PC-3 (cell line): ENCODE measurements around the gene MAB21L4.

Source experiments
- EZH2phosphoT487 ChIP-seq: fragments of 300-600 bp; sonication (generic); IDR thresholded peaks from 2 replicates; pipeline ENCODE4 v1.6.1; 2018; ENCODE audit warnings: mild to moderate bottlenecking, antibody characterized with exemption, low read length, borderline replicate concordance
- TF ChIP-seq, protein P1 (sequence below): fragments of 300-600 bp; sonication (generic); conservative IDR thresholded peaks from 2 replicates; pipeline ENCODE4 v1.5.1; 2017; ENCODE audit warnings: antibody characterized with exemption, low read depth, mild to moderate bottlenecking, low read length

DNA sequence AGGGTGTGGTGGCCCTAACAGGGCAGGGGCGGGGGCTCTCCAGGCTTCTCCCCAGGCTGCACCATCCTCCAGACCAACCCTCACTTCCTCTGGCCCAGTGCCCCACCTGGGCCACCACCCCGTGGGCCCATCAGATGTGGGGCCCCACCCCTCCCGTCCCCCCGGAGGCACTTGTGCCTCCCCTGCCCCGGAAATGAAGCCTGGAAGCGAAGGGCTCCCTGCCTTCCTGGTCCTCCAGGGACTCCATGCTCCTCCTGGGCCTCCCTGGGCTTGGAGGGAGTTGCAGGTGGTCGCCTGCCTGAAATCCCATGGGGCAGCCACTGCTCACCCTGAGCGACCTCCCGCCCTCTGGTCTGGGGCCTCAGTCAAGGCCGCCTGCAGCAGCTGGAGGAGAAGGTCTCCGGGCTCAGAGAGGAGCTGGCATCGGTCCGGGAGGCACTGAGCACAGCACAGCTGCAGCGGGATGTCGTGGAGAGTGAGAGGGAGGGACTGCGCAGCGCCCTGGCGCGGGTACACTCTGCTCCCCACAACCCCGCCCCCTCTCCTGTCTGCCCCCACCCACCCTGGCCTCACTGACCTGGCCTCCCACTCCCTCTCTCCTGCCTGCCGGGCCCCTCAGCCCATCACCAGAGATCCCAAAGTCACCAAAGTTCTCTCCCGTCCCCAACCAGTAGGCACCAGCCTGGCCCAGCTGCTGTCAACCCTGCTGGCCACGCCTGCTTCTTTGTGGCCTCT is 38.2 kb upstream of the MAB21L4 start:
- TF ChIP-seq, protein P1, sequence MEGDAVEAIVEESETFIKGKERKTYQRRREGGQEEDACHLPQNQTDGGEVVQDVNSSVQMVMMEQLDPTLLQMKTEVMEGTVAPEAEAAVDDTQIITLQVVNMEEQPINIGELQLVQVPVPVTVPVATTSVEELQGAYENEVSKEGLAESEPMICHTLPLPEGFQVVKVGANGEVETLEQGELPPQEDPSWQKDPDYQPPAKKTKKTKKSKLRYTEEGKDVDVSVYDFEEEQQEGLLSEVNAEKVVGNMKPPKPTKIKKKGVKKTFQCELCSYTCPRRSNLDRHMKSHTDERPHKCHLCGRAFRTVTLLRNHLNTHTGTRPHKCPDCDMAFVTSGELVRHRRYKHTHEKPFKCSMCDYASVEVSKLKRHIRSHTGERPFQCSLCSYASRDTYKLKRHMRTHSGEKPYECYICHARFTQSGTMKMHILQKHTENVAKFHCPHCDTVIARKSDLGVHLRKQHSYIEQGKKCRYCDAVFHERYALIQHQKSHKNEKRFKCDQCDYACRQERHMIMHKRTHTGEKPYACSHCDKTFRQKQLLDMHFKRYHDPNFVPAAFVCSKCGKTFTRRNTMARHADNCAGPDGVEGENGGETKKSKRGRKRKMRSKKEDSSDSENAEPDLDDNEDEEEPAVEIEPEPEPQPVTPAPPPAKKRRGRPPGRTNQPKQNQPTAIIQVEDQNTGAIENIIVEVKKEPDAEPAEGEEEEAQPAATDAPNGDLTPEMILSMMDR = no peak
- no peak for TF ChIP-seq EZH2phosphoT487
